ENCODE measurements around the gene TGOLN2. TPM values are rescaled to one million over a fixed set of nuclear protein-coding genes. Genes with fewer than 3 reads are reported as not detected.
"Not testable (repeated sequence)": the region's sequence is repeated elsewhere in the genome, so short reads cannot be mapped to it uniquely, and the experiment has no call there.

TGOLN2 gene
- total RNA-seq, 1 experiment from 2014 or later = 171 TPM

GRCh38 chr2:85341269-85342029 lies 13.7 kb upstream of the TGOLN2 start:
- no TSS peak for BruUV-seq (replicated peaks)
- intact Hi-C loops (cut with micrococcal nuclease; ENCODE audit: unreplicated experiment) = no loop called here
- no peak for TF ChIP-seq CTCF (IDR thresholded peaks at IDR 0.05; ENCODE audit: unreplicated experiment)
- Mint-ChIP-seq H3K27ac (ENCODE audit: unreplicated experiment) (no peak overlapping the region), H3K9me3 (ENCODE audit: low read depth, unreplicated experiment) (no peaks in the 10 kb centered on the region), H3K27me3 (ENCODE audit: unreplicated experiment) (no peaks in the 10 kb centered on the region), H3K36me3 (ENCODE audit: insufficient read depth, unreplicated experiment) (peaks cover 4% of the 10 kb centered on the region), H3K4me1 (ENCODE audit: low read depth, unreplicated experiment) (no peaks in the 10 kb centered on the region), H3K4me3 (ENCODE audit: low read depth, unreplicated experiment) (no peak overlapping the region)
- CTCF ChIA-PET = no interaction called here
- no peak for DNase-seq

- Mint-ChIP-seq H3K4me3 (ENCODE audit: low read depth, unreplicated experiment) (no peak overlapping the region), H3K4me1 (ENCODE audit: low read depth, unreplicated experiment) (no peaks in the 10 kb centered on the region), H3K27ac (ENCODE audit: unreplicated experiment) (no peak overlapping the region), H3K27me3 (ENCODE audit: unreplicated experiment) (no peaks in the 10 kb centered on the region), H3K9me3 (ENCODE audit: low read depth, unreplicated experiment) (no peaks in the 10 kb centered on the region), H3K36me3 (ENCODE audit: insufficient read depth, unreplicated experiment) (peaks cover 4% of the 10 kb centered on the region)
- BruUV-seq (replicated peaks) = no TSS peak
- no peak for TF ChIP-seq CTCF (IDR thresholded peaks at IDR 0.05; ENCODE audit: unreplicated experiment)
- CTCF ChIA-PET = no interaction called here
- intact Hi-C loops (cut with micrococcal nuclease; ENCODE audit: unreplicated experiment) = no loop called here
- DNase-seq = no peak
Observed at GRCh38 chr2:85340034-85340892, 12.5 kb upstream of the TGOLN2 start.

GRCh38 chr2:85334928-85335327 lies 7.1 kb upstream of the TGOLN2 start:
- no peaks in the 10 kb centered on the region for H3K4me1 Mint-ChIP-seq (ENCODE audit: low read depth, unreplicated experiment)
- CTCF ChIA-PET = no interaction called here
- no peaks in the 10 kb centered on the region for H3K9me3 Mint-ChIP-seq (ENCODE audit: low read depth, unreplicated experiment)
- no peaks in the 10 kb centered on the region for H3K27me3 Mint-ChIP-seq (ENCODE audit: unreplicated experiment)
- intact Hi-C loops (cut with micrococcal nuclease; ENCODE audit: unreplicated experiment) = no loop called here
- H3K27ac Mint-ChIP-seq (ENCODE audit: unreplicated experiment) = no peak overlapping the region
- H3K4me3 Mint-ChIP-seq (ENCODE audit: low read depth, unreplicated experiment) = no peak overlapping the region
- no peak for TF ChIP-seq CTCF (IDR thresholded peaks at IDR 0.05; ENCODE audit: unreplicated experiment)
- no peak for DNase-seq
- H3K36me3 Mint-ChIP-seq (ENCODE audit: insufficient read depth, unreplicated experiment) = no peaks in the 10 kb centered on the region
- BruUV-seq (replicated peaks) = no TSS peak

- H3K4me1 Mint-ChIP-seq (ENCODE audit: low read depth, unreplicated experiment); intact Hi-C loops (cut with micrococcal nuclease; ENCODE audit: unreplicated experiment); H3K9me3 Mint-ChIP-seq (ENCODE audit: low read depth, unreplicated experiment); H3K4me3 Mint-ChIP-seq (ENCODE audit: low read depth, unreplicated experiment); H3K36me3 Mint-ChIP-seq (ENCODE audit: insufficient read depth, unreplicated experiment); H3K27ac Mint-ChIP-seq (ENCODE audit: unreplicated experiment); BruUV-seq (replicated peaks); H3K27me3 Mint-ChIP-seq (ENCODE audit: unreplicated experiment); DNase-seq: not testable (repeated sequence)
- CTCF ChIA-PET = interaction anchor here (0.7 kb wide), 1 partner anchor 46 kb away, joined by 3 read pairs; no protein-coding TSS in a partner anchor
Observed at GRCh38 chr2:85333877-85334276, 6.1 kb upstream of the TGOLN2 start.
